Stimulated activated CD4-positive, alpha-beta T cell treated with anti-CD3 and anti-CD28 coated beads, Interleukin-15, amount 100 ng/mL, for 1 hour (primary cell): Measurements from ENCODE around the gene PRDX3.

Experiments
- DNase-seq, 2 donors: peaks; one replicate each; pipeline ENCODE4 v3.0.0-alpha.2; 2020; ENCODE audit warnings: low read depth in 1 of 2, low spot score in 1 of 2

Gene PRDX3

DNA sequence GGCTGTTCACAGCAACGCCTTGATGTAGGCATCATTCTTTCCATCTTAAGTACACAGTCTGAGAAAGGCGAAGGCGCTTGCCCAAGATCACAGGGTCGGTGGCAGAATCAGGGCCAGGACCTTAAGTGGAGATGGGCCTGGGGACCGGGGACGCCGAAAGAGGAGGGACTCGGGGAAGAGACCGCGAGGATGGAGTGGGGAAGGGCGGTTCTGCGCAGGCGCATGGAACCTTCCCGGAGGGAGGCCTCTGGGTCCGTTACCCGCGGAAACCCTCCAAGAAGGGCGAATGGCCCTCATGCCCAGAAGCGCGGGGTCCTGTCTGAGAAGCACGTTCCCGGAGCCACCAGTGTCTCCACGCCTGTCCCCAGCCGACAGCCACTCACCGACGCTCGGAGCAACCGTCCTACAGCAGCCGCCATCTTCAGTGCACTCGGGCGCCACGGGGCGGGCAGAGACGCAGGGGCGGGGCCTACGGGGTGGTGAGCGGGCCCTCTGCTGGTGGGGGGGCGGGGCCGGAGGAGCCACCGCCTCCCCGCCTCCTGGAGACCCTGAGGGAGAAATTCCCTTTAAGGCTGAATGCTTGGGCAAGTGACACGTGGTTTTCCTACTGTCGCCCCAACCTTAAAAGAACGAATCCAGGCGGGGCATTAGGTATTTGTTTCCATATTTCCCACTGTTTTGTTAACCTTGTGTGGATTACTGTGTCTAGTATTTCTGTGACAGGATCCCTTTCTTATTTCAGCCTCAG, at the start of gene PRDX3:
PRDX3 (minus strand) TSS at position 441 of the 748 bp plus-strand sequence; CDS start at position 419, 22 bp downstream.
- DNase-seq = peak; percentile 84 to 95

DNA sequence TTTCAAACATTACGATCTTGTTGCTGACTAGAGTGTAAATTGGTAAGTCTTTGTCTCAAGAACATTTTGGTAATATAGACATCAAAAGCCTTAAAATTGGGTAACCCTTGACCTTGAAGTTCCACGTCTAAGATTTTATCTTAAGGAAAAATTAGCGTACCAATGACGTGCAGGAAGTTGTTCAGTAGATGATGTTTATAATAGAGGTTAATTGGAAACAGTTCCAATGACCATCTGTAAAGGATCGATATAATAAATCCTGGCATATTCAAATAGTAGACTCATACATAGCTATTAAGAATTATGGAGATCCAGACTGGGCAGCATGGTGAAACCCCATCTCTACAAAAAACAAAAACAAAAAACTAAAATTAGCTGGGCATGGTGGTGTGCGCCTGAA, 49.2 kb upstream of the PRDX3 start:
- DNase-seq = no peak

- no peak for DNase-seq
These were observed 46.6 kb upstream of the PRDX3 start for GRCh38 chr10:119225083-119225658.

DNA sequence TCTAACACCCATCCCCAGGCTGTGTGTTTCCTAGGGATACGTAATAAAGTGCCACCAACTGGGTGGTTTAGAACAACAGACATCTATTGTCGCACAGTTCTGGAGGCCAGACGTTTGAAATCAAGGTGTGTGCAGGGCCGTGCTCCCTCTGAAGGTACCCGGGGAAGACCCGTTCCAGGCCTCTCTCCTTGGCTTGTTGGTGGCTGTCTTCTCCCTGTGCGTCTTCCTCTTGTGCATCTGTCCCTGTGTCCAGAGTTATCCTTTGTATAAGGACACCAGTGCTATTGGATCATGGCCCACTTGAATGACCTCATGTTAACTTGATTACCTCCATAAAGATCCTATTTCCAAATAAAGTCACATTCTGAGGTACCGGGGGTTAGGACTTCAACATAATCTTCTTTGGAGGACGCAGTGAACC, 44.4 kb upstream of the PRDX3 start:
- no peak for DNase-seq

GRCh38 chr10:119222537-119222936, 43.9 kb upstream of the PRDX3 start:
- no peak for DNase-seq

DNA sequence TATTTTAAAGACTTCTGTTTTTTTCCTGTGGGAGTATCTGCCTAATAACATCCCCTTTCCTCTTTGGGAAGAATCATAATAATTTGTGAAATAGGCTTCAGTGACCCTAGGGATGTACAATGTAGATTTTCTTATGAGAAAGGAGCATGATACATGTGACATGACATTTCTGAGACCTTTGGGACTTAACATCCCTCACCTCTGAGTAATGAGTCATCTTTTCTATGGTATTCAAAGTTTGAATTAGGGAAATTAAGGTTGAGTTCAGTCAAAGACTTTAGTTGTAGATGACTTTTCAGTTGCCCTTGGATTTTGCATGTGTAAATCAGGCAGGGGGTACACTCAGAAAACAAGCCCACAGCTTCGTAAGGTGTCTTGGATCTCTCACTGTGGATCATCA, 43.1 kb upstream of the PRDX3 start:
- DNase-seq = no peak

GRCh38 chr10:119221201-119221600, 42.6 kb upstream of the PRDX3 start:
- DNase-seq = no peak

GRCh38 chr10:119219871-119220270, 41.3 kb upstream of the PRDX3 start:
- no peak for DNase-seq

DNA sequence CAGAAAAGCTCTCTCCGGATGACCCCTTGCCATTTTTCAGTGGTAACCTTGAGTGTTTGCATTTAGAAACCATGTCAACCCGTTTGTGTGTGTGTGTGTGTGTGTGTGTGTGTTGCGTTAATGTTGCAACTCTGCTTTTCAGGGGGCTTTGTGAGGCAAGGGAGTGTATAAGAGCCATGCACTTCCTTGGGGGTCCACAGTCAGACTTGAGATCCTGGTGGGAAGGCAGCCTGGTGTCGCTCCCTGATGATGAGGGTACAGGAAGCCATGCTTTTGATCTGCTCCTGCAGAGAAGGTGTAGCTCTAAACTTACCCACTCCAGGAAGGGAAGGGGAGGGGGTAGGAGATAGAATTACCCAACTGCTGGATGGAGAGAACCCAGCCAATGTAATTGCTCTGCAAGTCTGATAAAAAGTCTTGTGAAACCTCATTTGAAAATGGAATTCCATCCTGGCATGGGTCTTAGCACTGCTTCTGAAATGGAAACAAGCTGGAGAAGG, 39.4 kb upstream of the PRDX3 start:
- no peak for DNase-seq

GRCh38 chr10:119217401-119217800, 38.8 kb upstream of the PRDX3 start:
- DNase-seq = no peak

DNA sequence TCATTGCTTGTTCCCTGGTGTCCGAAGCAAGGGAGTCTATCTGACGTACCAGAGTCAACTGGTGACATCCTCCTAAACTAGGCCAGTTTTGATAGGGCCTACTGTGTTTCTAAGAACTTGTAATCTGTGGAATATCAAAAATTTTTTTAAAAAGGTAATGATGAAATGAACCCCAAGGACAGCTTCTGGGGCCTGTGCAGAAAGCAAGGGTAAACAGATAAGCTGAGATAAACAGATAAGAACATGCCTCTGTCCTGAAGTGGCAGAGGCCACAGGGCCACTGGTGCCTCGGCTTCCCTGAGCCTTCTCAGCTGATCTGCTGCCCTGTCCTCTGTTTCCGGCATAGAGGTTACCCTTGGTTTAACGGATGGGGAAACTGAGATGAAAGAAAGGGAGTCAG, 37.5 kb upstream of the PRDX3 start:
- DNase-seq = no peak

DNA sequence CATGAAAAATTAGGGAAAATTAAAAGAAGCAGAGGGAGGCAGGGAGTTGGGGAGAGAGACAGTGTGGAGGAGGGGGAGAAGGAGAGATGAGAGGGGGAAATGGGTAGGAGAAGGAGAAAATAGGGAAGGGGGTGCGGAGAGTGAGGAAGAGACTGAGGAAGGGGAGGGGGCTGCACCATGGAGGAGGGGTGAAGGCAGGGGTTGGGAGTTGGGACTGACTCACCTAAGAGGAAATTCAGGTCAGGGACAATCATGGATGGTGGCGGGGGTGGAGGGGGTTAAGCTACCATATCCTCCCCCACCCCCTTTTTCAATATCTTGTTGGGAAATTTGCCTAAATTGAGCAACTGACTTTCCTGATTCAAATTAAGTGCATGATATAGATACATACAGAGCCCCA, 36.8 kb upstream of the PRDX3 start:
- no peak for DNase-seq

GRCh38 chr10:119211625-119212441, 33.2 kb upstream of the PRDX3 start:
- no peak for DNase-seq

DNA sequence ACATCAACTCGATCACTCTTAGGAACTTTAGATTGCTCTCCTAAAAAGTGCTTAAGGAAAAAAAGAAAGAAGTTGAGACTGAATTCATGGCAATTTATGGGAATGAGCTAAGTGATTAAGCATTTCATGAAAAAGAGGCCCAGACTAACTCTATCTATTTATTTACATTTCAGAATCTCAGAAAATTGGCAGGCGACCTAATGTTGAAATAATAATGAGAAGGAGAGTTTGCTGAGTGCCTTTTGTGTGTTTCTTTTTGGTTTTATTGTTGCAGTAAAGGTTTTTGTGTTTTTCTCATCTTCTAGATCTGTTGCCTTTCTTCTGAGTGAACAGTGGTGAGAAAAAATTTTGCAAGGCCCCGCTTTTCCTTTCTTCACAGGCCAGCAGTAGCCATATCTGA, 32.6 kb upstream of the PRDX3 start:
- DNase-seq = no peak

DNA sequence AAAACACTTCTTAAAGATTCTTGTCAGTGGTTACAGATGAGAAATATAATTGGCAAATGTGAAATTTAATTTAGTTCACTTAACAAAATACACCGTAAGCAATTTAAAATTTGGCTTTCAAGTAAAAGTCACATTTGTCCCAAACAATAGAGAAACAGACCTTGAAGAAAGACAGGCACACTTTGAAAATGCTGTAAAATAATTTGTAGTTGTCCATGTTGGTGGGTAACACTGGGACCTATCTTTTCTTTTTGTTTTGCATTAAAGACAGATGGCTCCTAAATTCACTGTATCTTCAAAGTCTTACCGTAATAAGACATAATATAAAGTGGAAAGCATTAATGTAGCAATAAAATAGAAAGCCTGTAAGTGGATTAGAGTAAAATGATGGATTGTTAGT, 32.0 kb upstream of the PRDX3 start:
- DNase-seq = no peak

DNA sequence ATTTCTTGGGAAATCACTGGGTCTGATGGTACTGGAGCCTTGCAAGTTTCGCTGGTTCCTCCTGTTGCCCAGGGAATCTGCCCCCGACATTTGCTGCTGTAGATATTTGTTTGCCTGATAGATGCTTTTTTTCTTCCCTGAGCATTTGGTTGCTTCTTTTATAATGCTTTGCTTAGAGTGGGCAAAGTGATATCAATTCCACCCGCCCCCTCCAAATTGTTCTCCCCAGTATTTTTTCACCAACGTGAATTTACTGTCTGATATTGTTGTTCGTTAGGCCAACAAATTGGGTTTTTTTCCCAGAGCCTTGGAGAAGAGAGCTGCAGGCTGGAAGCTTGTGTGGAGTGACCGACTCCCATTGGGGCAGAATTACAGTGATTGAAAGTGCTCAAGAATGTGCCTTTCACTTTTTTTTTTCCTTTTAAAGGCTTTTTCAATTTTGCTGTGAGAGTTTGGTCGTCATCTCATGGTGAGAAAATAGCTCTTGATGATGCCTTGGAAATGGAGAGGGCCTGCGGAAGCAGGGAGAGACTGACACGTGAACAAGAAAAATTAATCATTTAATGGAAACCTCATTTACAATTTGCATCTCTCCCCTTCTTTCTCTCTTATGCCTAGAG, 31.2 kb upstream of the PRDX3 start:
- no peak for DNase-seq

GRCh38 chr10:119209035-119209735, 30.6 kb upstream of the PRDX3 start:
- peak in 1 of 2 donors; percentile 31 for DNase-seq

- DNase-seq = no peak
These were observed 29.9 kb upstream of the PRDX3 start for GRCh38 chr10:119208553-119208940.

DNA sequence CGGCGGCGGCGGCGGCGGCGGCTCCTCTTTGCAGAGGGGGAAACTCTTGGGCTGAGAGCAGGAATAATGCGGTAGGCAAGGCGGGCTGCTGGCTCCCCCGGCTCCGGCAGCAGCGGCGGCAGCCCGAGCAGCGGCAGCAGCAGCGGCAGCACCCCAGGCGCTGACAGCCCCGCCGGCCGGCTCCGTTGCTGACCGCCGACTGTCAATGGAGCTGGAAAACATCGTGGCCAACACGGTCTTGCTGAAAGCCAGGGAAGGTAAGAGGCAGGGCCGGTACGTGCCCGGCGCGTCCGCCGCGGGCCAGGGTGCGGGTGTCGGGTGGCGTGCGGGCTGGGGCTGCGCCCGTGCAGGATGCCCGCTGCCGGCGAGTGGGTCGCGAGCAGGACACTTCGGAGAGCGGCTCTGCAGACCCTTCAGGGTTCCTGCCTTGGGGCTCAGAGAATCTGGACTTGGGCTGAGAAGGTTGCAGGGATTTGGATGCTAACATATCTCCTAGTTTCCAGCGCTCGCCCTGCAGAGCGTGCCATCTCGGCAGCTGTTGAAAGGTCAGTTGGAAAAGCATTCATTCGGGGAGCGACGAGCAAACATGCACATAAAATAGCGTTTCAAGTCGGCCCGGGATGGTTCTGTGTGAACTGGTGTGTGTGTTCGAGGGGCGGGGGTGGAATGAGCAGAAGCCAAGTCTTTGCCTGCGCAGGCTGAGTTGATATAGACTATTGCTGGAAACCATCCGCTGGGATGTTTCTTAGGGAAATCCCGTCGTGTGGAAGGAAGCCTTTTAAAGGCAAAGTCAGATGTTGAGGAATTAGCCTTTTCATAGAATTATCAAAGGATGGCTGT, 29.3 kb upstream of the PRDX3 start:
- no peak for DNase-seq

- peak; percentile 90 to 95 for DNase-seq
These were observed 28.7 kb upstream of the PRDX3 start, which contains the start of gene GRK5 for GRCh38 chr10:119207366-119207666. TSS of gene GRK5 (plus strand) at chr10:119207571. CDS start at chr10:119207918, 347 bp downstream.
